ENCODE results near the gene NDUFS5. TPM values are rescaled to one million over a fixed set of nuclear protein-coding genes. Genes with fewer than 3 reads are reported as not detected.

The NDUFS5 gene
- total RNA-seq, 1 donor from 2014 or later: 237 TPM

GRCh38 chr1:38990738-38991637 lies 35.2 kb upstream of the NDUFS5 start, which contains the start of gene AKIRIN1:
Gene AKIRIN1, plus strand, starts transcription at chr1:38991276. Its CDS starts 105 bp downstream, at chr1:38991381.
- H3K9me3 Mint-ChIP-seq: no peaks in the 10 kb centered on the region
- peak within 1 kb of the TSS; percentile 86 for H3K4me3 Mint-ChIP-seq
- peaks cover 52% of the 10 kb centered on the region for H3K4me1 Mint-ChIP-seq
- peak; percentile 99 for DNase-seq (ENCODE audit: low read depth, low spot score)
- peak within 1 kb of the TSS; percentile 84 for H3K27ac Mint-ChIP-seq (ENCODE audit: unreplicated experiment)
- peaks cover 5% of the 10 kb centered on the region for H3K36me3 Mint-ChIP-seq (ENCODE audit: low read depth)
- H3K27me3 Mint-ChIP-seq (ENCODE audit: low read depth): no peaks in the 10 kb centered on the region
- no peak for TF ChIP-seq CTCF (conservative IDR thresholded peaks at IDR 0.05)

GRCh38 chr1:38991638-38992411 lies 34.3 kb upstream of the NDUFS5 start:
- peaks cover 46% of the 10 kb centered on the region for H3K4me1 Mint-ChIP-seq
- peak overlapping the region; percentile 86 for H3K4me3 Mint-ChIP-seq
- TF ChIP-seq CTCF (conservative IDR thresholded peaks at IDR 0.05): no peak
- DNase-seq (ENCODE audit: low read depth, low spot score): peak; percentile 20
- H3K27me3 Mint-ChIP-seq (ENCODE audit: low read depth): no peaks in the 10 kb centered on the region
- H3K27ac Mint-ChIP-seq (ENCODE audit: unreplicated experiment): peak overlapping the region; percentile 36
- H3K9me3 Mint-ChIP-seq: no peaks in the 10 kb centered on the region
- H3K36me3 Mint-ChIP-seq (ENCODE audit: low read depth): peaks cover 5% of the 10 kb centered on the region

GRCh38 chr1:38992412-38993111 lies 33.6 kb upstream of the NDUFS5 start:
- DNase-seq (ENCODE audit: low read depth, low spot score): no peak
- Mint-ChIP-seq H3K4me1 (peaks cover 52% of the 10 kb centered on the region), H3K9me3 (no peaks in the 10 kb centered on the region), H3K4me3 (peak overlapping the region; percentile 86), H3K27ac (ENCODE audit: unreplicated experiment) (peak overlapping the region; percentile 36), H3K36me3 (ENCODE audit: low read depth) (peaks cover 5% of the 10 kb centered on the region), H3K27me3 (ENCODE audit: low read depth) (no peaks in the 10 kb centered on the region)
- no peak for TF ChIP-seq CTCF (conservative IDR thresholded peaks at IDR 0.05)

GRCh38 chr1:38994196-38994595 lies 32.0 kb upstream of the NDUFS5 start:
- Mint-ChIP-seq H3K27ac (ENCODE audit: unreplicated experiment) (no peak overlapping the region), H3K4me3 (peak overlapping the region; percentile 80), H3K27me3 (ENCODE audit: low read depth) (no peaks in the 10 kb centered on the region), H3K36me3 (ENCODE audit: low read depth) (peaks cover 9% of the 10 kb centered on the region), H3K4me1 (peaks cover 56% of the 10 kb centered on the region), H3K9me3 (no peaks in the 10 kb centered on the region)
- TF ChIP-seq CTCF (conservative IDR thresholded peaks at IDR 0.05): no peak
- no peak for DNase-seq (ENCODE audit: low read depth, low spot score)

Measured in neural crest cell (in vitro differentiated cells).